Transverse colon (tissue), 4 donors: ENCODE data around the gene CFAP54.

ENCODE experiments used
- CTCF ChIP-seq, 5 experiments: fragments of 200-600 bp in 3 of 5; fragments of 450-650 bp in 2 of 5; sonication (generic) in 3 of 5; IDR thresholded peaks; 1 replicate in 2 of 5; 2 replicates in 3 of 5; pipeline ENCODE4 v1.5.1; 2016 to 2017; ENCODE audit warnings: antibody characterized with exemption in 5 of 5, inconsistent platforms in 3 of 5, mild to moderate bottlenecking in 2 of 5, moderate library complexity in 1 of 5
- EP300 ChIP-seq: sonication (generic); formaldehyde crosslinking; IDR thresholded peaks from one replicate; pipeline ENCODE4 v1.6.1; 2017; ENCODE audit warnings: antibody characterized with exemption, low read depth
- POLR2A ChIP-seq: fragments of 450-650 bp; IDR thresholded peaks from one replicate; pipeline ENCODE4 v1.6.1; 2016; ENCODE audit warnings: antibody characterized with exemption, mild to moderate bottlenecking, moderate library complexity
- POLR2AphosphoS5 ChIP-seq, 3 donors: sonication (generic); formaldehyde crosslinking; IDR thresholded peaks; one replicate each; pipeline ENCODE4 v1.6.1; 2016; ENCODE audit warnings: antibody characterized with exemption in 3 of 3

- TF ChIP-seq CTCF (IDR thresholded peaks at IDR 0.05) (no peak), POLR2AphosphoS5 (IDR thresholded peaks at IDR 0.05) (no peak), POLR2A (no peak), EP300 (no peak)
These were observed 291.0 kb downstream of the CFAP54 start for GRCh38 chr12:96780330-96780729.
